Body of pancreas (tissue), 4 donors: Measurements from ENCODE around the gene REEP5.

ENCODE experiments used
- CTCF ChIP-seq, 7 experiments: fragments of 450-650 bp in 4 of 7; fragments of 200-600 bp in 3 of 7; sonication (generic) in 3 of 7; IDR thresholded peaks; one replicate each; pipeline ENCODE4 v1.5.1; 2016 to 2019; ENCODE audit warnings: antibody characterized with exemption in 7 of 7
- POLR2A ChIP-seq, 3 donors: fragments of 450-650 bp; IDR thresholded peaks; one replicate each; pipeline ENCODE4 v1.6.1; 2016; ENCODE audit warnings: antibody characterized with exemption in 3 of 3, mild to moderate bottlenecking in 2 of 3

DNA sequence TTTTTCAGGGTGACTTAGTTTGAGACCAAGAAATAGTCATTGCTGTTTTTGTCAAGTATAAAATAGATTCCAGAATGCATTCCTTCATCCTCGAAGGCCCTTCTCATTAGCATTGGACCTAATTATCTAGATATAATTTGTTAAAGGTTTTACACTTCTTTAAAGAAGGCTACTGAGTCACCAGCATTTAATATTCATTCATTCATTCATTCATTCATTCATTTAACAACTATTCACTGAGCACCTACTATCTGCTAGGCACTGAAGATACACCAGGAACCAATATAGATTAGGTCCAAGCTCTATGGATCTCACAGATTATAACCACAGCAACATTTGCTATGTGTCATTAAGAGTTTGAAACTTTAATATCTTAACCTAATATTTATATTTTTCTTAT, 11.1 kb upstream of the REEP5 start:
- TF ChIP-seq CTCF (IDR thresholded peaks at IDR 0.05) (no peak), POLR2A (IDR thresholded peaks at IDR 0.05) (no peak)
